Nephron progenitor cell (in vitro differentiated cells): ENCODE data around the gene ZNF106.
A peak's percentile ranks its signal among the peaks of the same experiment; 100 is the strongest.

ENCODE experiments used
- DNase-seq: peaks from one replicate; pipeline ENCODE4 v3.0.0; 2021
- H3K27ac Mint-ChIP-seq: 2 replicates; pipeline ENCODE4 v1.8.0; 2021; ENCODE audit warnings: mild to moderate bottlenecking, moderate library complexity, mixed read lengths
- H3K27me3 Mint-ChIP-seq: 2 replicates; pipeline ENCODE4 v1.8.0; 2021; ENCODE audit warnings: mild to moderate bottlenecking, low read depth, mixed read lengths; ENCODE audit not compliant: poor library complexity
- H3K36me3 Mint-ChIP-seq: 2 replicates; pipeline ENCODE4 v1.8.0; 2021; ENCODE audit warnings: low read depth, mixed read lengths
- H3K4me1 Mint-ChIP-seq: 2 replicates; pipeline ENCODE4 v1.8.0; 2021; ENCODE audit warnings: mixed read lengths
- H3K4me3 Mint-ChIP-seq: 2 replicates; pipeline ENCODE4 v1.8.0; 2021; ENCODE audit warnings: mild to moderate bottlenecking, moderate library complexity, mixed read lengths
- H3K9me3 Mint-ChIP-seq: 2 replicates; pipeline ENCODE4 v1.8.0; 2021; ENCODE audit warnings: mild to moderate bottlenecking, moderate library complexity, mixed read lengths
- TF ChIP-seq, protein P1 (sequence below): fragments of 200-600 bp; sonication (generic); IDR thresholded peaks from 2 replicates; pipeline ENCODE4 v1.5.0; 2021; ENCODE audit warnings: antibody characterized with exemption

ZNF106 gene

DNA sequence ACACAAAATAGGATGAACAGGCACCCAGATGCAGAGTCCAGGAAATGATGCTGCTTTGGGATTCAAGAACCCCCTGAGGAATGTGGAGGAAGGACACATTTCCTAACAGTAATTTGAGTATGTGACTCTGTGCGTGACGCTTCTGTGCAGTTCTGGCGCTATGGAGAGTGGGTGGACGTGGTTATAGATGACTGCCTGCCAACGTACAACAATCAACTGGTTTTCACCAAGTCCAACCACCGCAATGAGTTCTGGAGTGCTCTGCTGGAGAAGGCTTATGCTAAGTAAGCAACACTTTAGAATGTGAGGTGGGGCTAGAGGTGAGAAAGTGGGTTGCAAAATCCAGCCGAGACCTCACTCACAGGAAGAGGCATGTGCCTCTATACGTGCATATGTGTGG lies 103.3 kb downstream of the ZNF106 start:
- TF ChIP-seq, protein P1, sequence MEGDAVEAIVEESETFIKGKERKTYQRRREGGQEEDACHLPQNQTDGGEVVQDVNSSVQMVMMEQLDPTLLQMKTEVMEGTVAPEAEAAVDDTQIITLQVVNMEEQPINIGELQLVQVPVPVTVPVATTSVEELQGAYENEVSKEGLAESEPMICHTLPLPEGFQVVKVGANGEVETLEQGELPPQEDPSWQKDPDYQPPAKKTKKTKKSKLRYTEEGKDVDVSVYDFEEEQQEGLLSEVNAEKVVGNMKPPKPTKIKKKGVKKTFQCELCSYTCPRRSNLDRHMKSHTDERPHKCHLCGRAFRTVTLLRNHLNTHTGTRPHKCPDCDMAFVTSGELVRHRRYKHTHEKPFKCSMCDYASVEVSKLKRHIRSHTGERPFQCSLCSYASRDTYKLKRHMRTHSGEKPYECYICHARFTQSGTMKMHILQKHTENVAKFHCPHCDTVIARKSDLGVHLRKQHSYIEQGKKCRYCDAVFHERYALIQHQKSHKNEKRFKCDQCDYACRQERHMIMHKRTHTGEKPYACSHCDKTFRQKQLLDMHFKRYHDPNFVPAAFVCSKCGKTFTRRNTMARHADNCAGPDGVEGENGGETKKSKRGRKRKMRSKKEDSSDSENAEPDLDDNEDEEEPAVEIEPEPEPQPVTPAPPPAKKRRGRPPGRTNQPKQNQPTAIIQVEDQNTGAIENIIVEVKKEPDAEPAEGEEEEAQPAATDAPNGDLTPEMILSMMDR = no peak
- Mint-ChIP-seq H3K9me3 (no peaks in the 10 kb centered on the region), H3K4me3 (no peak overlapping the region), H3K27ac (peak overlapping the region; percentile 86), H3K4me1 (peaks cover 12% of the 10 kb centered on the region), H3K27me3 (peaks cover 67% of the 10 kb centered on the region), H3K36me3 (no peaks in the 10 kb centered on the region)
- no peak for DNase-seq

DNA sequence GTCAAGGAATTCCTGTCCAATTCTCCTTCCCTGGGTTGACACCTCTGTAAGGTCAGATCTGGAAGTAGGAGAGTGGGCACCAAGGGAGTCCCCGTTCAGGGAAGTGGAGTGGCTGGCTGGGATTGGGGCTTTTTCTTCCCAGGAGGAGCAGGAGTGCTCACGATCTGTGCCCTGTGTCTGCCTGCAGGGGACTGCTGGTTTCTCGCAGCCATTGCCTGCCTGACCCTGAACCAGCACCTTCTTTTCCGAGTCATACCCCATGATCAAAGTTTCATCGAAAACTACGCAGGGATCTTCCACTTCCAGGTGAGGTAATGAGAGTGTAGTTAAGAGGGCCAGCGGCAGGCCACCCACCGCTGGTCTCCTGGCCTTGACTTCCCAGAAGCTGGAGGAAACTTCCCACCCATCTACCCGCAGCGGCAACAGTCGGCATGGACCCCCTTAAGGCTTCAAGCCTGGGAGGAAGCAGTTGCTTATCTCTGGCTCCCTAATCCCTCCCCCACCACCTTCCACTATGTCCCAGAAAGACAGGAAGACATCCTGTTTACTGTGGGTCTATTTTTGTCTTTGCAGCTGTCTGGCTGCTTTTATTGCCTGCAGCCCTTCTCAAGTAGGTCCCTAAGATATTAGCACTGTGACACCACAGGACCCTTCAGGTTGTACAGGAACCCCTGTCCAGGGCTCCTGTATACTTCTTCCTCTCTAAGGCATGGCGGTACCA lies 104.8 kb downstream of the ZNF106 start:
- Mint-ChIP-seq H3K4me1 (peaks cover 12% of the 10 kb centered on the region), H3K27ac (no peak overlapping the region), H3K27me3 (peaks cover 74% of the 10 kb centered on the region), H3K9me3 (no peaks in the 10 kb centered on the region), H3K36me3 (no peaks in the 10 kb centered on the region), H3K4me3 (no peak overlapping the region)
- no peak for DNase-seq
- TF ChIP-seq, protein P1 = no peak

DNA sequence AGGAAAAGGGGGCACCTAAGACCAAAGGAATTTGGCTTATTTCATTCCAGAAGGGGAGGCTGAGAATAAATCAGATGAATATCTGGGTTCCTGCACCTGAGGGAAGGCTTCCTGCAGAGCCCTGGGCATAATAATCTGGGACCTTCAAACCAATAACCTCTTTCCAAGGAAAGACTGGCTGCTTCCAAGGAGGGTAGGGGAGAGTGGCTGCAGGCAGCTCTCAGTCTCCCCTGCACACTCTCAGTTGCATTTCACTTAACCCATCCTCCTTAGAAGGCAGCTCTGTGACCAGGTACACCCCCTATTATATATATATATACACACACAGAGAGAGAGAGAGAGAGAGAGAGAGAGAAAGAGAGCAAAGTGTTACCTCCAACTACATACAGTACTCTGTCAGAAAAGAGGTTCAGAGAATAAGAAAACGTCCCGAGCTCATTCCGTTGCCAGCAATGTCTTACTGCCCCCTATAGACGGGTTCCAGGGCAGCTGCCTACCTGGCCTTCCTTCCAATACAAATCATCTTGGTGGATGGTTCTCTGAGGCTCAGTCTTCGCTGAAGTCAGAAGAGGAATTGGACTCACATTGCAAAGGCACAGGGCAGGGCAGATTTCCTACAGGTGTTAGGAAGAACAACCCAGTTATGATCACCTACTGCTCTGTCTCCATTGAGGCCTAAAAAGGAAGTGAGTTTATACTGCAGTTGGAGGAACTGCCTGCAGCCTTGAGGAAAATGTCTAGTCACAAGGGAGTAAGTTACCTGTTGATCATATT lies 105.5 kb downstream of the ZNF106 start:
- Mint-ChIP-seq H3K9me3 (no peaks in the 10 kb centered on the region), H3K27ac (no peak overlapping the region), H3K4me3 (peak overlapping the region; percentile 12), H3K4me1 (peaks cover 12% of the 10 kb centered on the region), H3K27me3 (peaks cover 71% of the 10 kb centered on the region), H3K36me3 (no peaks in the 10 kb centered on the region)
- TF ChIP-seq, protein P1 = peak; percentile 70
- DNase-seq = peak; percentile 54

DNA sequence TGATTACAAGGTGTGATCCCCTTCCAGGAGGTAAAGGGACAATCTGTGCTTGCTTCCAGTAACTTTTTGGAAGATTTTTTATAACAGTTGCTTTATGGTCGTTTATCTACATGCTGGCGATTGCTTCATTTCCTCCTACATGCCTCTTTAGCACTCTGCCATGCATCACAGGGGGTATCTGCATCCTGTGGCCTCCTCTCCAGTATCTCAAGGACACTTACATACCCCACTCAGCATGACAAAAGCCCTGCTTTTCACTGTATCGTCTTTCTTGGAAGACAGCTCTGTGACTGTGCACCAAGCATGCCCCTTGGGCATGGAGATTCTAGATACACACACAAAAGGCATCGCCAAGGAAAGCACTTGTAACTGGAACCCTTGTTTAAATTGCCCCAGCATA lies 106.3 kb downstream of the ZNF106 start:
- peaks cover 66% of the 10 kb centered on the region for H3K27me3 Mint-ChIP-seq
- TF ChIP-seq, protein P1 = no peak
- no peak for DNase-seq
- H3K4me3 Mint-ChIP-seq = no peak overlapping the region
- H3K9me3 Mint-ChIP-seq = peaks cover under 1% of the 10 kb centered on the region
- H3K27ac Mint-ChIP-seq = no peak overlapping the region
- peaks cover 12% of the 10 kb centered on the region for H3K4me1 Mint-ChIP-seq
- no peaks in the 10 kb centered on the region for H3K36me3 Mint-ChIP-seq

DNA sequence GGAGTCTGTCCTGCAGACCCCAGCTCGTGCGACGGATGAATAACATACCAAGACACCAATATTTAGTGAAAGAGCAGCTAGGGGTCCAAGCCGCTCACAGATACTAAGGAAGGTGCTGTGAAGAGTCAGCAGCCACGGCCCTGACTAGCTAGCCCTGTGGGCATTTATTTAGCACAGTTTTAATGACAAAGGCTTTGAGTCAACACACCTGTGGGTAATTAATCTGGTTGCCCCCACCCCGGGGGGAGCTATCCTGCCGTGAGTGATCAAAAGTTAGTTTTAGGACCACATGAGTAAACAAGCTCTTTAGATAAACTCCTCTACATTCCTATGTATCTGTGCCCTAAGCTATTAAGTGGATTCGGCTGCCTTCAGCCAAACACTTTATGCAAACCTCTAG lies 112.9 kb downstream of the ZNF106 start:
- H3K4me1 Mint-ChIP-seq = peaks cover 11% of the 10 kb centered on the region
- no peak for DNase-seq
- H3K4me3 Mint-ChIP-seq = no peak overlapping the region
- peaks cover 29% of the 10 kb centered on the region for H3K9me3 Mint-ChIP-seq
- no peaks in the 10 kb centered on the region for H3K36me3 Mint-ChIP-seq
- H3K27me3 Mint-ChIP-seq = peaks cover 50% of the 10 kb centered on the region
- TF ChIP-seq, protein P1 = no peak
- H3K27ac Mint-ChIP-seq = no peak overlapping the region
